Mucosa of stomach (tissue), 1 donor: ENCODE results near the gene PCDHGB4.

Experiments
- H3K27me3 ChIP-seq: one replicate; pipeline ENCODE4 v1.7.0; 2013; ENCODE audit warnings: mild to moderate bottlenecking, low read length; ENCODE audit not compliant: control insufficient read depth, insufficient read depth
- H3K36me3 ChIP-seq: one replicate; pipeline ENCODE4 v1.7.0; 2013; ENCODE audit warnings: low read length; ENCODE audit not compliant: control insufficient read depth, insufficient read depth
- H3K4me1 ChIP-seq: one replicate; pipeline ENCODE4 v1.7.0; 2013; ENCODE audit warnings: mild to moderate bottlenecking, low read length; ENCODE audit not compliant: control insufficient read depth, insufficient read depth
- H3K4me3 ChIP-seq: one replicate; pipeline ENCODE4 v1.7.0; 2013; ENCODE audit warnings: low read length
- H3K9ac ChIP-seq: one replicate; pipeline ENCODE4 v1.7.0; 2013; ENCODE audit warnings: mild to moderate bottlenecking, low read length, moderate library complexity
- H3K9me3 ChIP-seq: one replicate; pipeline ENCODE4 v1.7.0; 2013; ENCODE audit warnings: mild to moderate bottlenecking, low read length, moderate library complexity; ENCODE audit not compliant: control insufficient read depth
- donor health status: Pancreatic carcinoma.

PCDHGB4 gene

DNA sequence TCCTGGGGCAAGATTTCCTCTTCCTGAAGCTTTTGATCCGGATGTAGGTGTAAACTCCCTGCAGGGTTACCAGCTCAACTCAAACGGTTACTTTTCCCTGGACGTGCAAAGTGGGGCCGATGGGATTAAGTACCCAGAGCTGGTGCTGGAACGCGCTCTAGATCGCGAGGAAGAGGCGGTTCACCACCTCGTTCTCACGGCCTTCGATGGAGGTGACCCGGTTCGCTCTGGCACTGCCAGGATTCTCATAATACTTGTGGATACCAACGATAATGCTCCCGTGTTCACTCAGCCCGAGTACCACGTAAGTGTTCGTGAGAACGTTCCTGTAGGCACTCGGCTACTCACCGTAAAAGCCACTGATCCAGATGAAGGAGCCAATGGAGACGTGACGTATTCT is 31.9 kb upstream of the PCDHGB4 start:
- no peak overlapping the region for H3K9ac ChIP-seq
- H3K9me3 ChIP-seq: peaks cover 16% of the 10 kb centered on the region
- H3K27me3 ChIP-seq: peaks cover 7% of the 10 kb centered on the region
- no peaks in the 10 kb centered on the region for H3K36me3 ChIP-seq
- H3K4me1 ChIP-seq: no peaks in the 10 kb centered on the region
- H3K4me3 ChIP-seq: no peak overlapping the region

DNA sequence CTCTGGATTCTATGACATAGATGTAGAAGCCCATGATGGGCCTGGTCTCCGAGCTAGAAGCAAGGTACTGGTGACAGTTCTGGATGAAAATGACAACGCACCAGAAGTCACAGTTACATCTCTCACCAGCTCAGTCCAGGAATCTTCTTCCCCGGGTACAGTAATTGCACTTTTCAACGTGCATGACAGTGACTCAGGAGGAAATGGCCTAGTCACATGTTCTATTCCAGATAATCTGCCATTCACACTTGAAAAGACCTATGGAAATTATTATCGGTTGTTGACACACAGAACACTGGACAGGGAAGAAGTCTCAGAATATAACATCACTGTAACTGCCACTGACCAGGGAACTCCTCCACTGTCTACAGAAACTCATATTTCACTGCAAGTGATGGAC is 31.4 kb upstream of the PCDHGB4 start:
- peaks cover 18% of the 10 kb centered on the region for H3K9me3 ChIP-seq
- H3K36me3 ChIP-seq: no peaks in the 10 kb centered on the region
- no peak overlapping the region for H3K9ac ChIP-seq
- no peaks in the 10 kb centered on the region for H3K4me1 ChIP-seq
- peaks cover 4% of the 10 kb centered on the region for H3K27me3 ChIP-seq
- H3K4me3 ChIP-seq: no peak overlapping the region

DNA sequence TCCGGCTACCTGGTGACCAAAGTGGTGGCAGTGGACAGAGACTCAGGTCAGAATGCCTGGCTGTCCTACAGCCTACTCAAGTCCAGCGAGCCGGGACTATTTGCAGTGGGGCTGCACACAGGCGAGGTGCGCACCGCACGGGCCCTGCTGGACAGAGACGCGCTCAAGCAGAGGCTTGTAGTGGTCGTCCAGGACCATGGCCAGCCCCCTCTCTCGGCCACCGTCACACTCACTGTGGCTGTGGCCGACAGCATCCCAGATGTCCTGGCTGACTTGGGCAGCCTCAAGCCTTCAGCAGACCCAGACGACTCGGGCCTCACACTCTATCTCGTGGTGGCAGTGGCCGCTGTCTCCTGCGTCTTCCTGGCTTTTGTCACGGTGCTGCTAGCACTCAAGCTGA is 30.5 kb upstream of the PCDHGB4 start:
- Histone ChIP-seq H3K27me3 (peaks cover 8% of the 10 kb centered on the region), H3K4me3 (no peak overlapping the region), H3K36me3 (no peaks in the 10 kb centered on the region), H3K9ac (no peak overlapping the region), H3K9me3 (peaks cover 18% of the 10 kb centered on the region), H3K4me1 (no peaks in the 10 kb centered on the region)

DNA sequence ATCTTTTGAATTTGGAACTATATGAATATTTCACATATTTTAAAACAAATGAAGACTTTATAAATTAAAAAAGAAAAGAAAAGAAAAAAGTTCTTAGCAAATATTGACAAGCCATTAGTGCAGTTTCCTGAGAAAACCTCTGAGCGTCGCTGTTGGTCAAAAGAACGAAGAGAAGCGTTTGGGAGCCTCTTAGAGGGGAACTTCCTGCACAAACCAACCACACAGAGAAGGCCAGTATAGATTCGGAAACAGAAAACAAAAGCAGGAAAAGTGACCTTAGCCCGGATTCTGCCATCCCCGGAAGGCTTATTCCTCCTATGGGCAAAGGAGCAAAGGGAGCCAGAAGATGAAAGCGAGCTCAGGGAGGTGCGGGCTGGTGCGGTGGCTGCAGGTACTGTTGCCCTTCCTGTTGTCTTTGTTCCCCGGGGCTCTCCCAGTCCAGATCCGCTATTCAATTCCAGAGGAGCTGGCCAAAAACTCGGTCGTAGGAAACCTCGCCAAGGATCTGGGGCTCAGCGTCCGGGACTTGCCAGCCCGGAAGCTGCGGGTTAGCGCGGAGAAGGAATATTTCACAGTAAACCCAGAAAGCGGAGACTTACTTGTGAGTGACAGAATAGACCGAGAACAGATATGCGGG is 27.6 kb upstream of the PCDHGB4 start, which contains the start of gene PCDHGB2:
Gene PCDHGB2, plus strand, starts transcription at position 205 of the 637 bp plus-strand sequence. Its CDS starts 142 bp downstream, at position 347.
- Histone ChIP-seq H3K36me3 (no peaks in the 10 kb centered on the region), H3K4me3 (no peak within 1 kb of the TSS), H3K27me3 (peaks cover 21% of the 10 kb centered on the region), H3K9me3 (peaks cover 17% of the 10 kb centered on the region), H3K9ac (no peak within 1 kb of the TSS), H3K4me1 (no peaks in the 10 kb centered on the region)

DNA sequence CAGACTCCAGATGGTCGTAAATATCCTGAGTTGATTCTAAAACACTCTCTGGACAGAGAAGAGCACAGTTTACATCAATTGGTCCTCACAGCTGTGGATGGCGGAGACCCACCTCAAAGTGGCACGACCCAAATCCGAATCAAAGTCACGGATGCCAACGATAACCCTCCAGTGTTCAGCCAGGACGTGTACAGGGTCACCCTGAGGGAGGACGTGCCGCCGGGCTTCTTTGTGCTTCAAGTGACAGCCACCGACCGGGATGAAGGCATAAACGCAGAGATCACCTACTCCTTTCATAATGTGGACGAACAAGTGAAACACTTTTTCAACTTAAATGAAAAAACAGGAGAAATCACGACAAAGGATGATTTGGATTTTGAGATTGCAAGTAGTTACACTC is 26.8 kb upstream of the PCDHGB4 start:
- Histone ChIP-seq H3K4me3 (no peak overlapping the region), H3K4me1 (no peaks in the 10 kb centered on the region), H3K36me3 (no peaks in the 10 kb centered on the region), H3K27me3 (peaks cover 27% of the 10 kb centered on the region), H3K9ac (no peak overlapping the region), H3K9me3 (peaks cover 25% of the 10 kb centered on the region)

DNA sequence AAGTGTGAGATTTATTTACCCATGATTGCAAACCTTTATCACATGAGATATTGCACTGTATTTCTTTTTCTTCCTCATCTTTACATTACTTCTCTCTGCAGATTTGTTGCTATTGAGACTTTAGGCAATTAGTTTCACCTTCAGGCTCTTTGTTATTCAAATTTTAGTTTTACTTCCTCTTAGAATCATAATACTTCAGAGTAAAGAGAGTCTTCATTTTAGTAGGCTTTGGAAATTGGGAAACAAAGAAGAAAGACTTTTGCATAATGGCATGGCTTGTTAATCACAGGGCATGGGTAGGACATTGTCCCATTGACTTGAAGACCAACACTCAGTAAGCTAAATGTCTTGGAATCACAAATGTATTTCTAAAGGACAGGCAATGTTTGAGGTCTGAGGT is 24.8 kb upstream of the PCDHGB4 start:
- Histone ChIP-seq H3K4me3 (no peak overlapping the region), H3K27me3 (peaks cover 36% of the 10 kb centered on the region), H3K9me3 (peaks cover 27% of the 10 kb centered on the region), H3K36me3 (no peaks in the 10 kb centered on the region), H3K4me1 (no peaks in the 10 kb centered on the region), H3K9ac (no peak overlapping the region)

DNA sequence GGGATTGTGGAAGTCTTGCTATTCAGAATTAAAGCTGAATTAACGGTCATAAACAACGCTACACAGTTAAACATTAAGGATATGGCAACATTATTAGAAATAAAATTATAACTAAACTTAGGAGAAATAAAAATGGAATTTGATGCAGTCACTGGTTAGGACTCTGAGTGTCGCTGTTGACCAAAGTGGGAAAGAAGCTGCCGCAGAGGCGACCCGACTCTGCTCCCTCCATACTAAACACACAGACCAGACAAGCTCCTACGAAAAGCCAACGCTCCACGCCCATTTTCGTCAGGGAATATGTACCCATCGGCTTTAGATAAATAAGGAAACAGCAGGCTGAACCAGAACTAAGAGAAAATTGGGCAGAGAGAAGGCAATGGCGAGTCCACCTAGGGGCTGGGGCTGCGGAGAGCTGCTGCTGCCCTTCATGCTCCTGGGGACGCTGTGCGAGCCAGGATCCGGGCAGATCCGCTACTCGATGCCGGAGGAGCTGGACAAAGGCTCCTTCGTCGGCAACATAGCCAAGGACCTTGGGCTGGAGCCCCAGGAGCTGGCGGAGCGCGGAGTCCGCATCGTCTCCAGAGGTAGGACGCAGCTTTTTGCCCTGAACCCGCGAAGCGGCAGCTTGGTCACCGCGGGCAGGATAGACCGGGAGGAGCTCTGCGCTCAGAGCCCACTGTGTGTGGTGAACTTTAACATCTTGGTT is 23.4 kb upstream of the PCDHGB4 start, which contains the start of gene PCDHGA5:
Gene PCDHGA5, plus strand, starts transcription at position 211 of the 709 bp plus-strand sequence. Its CDS starts 169 bp downstream, at position 380.
- Histone ChIP-seq H3K4me1 (no peaks in the 10 kb centered on the region), H3K36me3 (no peaks in the 10 kb centered on the region), H3K9me3 (peaks cover 27% of the 10 kb centered on the region), H3K4me3 (no peak within 1 kb of the TSS), H3K9ac (no peak within 1 kb of the TSS), H3K27me3 (peaks cover 36% of the 10 kb centered on the region)

DNA sequence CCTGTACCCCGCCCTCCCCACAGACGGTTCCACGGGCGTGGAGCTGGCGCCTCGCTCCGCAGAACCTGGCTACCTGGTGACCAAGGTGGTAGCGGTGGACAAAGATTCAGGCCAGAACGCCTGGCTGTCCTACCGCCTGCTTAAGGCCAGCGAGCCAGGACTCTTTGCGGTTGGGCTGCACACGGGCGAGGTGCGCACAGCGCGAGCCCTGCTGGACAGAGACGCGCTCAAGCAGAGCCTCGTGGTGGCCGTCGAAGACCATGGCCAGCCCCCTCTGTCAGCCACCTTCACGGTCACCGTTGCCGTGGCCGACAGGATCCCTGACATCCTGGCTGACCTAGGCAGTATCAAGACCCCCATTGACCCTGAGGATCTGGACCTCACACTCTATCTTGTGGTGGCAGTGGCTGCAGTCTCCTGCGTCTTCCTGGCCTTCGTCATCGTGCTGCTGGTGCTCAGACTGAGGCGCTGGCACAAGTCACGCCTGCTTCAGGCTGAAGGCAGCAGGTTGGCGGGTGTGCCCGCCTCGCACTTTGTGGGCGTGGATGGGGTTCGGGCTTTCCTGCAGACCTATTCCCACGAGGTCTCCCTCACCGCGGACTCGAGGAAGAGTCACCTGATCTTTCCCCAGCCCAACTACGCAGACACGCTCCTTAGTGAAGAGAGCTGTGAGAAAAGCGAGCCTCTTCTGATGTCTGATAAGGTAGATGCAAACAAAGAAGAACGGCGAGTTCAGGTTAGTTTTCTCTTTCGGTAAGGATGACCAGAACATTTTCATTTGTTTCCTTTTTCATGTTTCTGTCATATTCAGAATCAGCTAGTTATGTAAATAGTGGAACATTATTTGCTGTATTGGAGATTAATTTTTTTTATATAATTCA is 21.2 kb upstream of the PCDHGB4 start:
- H3K36me3 ChIP-seq: no peaks in the 10 kb centered on the region
- peaks cover 26% of the 10 kb centered on the region for H3K9me3 ChIP-seq
- H3K27me3 ChIP-seq: peaks cover 44% of the 10 kb centered on the region
- H3K4me3 ChIP-seq: no peak overlapping the region
- H3K4me1 ChIP-seq: no peaks in the 10 kb centered on the region
- no peak overlapping the region for H3K9ac ChIP-seq

DNA sequence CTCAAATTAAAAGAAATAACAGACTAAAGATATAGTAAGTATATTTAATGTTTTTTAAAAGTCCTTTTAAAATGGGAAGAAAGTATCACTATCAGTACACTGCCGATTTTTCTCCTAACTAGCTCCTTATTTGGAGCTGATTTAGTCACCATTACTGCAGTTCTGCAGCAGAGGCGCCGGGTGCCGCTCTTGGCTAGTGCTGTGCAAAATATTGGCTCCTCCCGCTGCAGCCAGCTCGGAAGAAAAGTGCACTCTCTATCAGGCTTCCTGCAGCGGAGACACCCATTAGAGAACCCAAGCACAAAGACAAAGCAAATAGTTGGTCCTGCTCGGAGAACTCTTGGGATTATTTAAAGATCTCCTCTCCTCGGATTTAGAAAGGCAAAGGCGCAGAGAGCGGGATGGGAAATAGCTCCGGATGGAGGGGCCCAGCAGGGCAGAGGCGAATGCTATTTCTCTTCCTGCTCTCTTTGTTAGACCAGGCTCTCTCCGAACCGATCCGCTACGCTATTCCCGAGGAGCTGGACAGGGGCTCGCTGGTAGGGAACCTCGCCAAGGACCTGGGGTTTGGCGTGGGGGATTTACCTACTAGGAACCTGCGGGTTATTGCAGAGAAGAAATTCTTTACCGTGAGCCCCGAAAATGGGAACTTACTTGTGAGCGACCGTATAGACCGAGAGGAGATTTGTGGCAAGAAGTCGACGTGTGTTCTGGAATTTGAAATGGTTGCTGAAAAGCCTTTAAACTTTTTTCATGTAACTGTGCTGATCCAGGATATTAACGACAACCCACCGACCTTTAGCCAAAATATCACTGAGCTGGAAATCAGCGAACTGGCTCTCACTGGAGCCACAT is 17.3 kb upstream of the PCDHGB4 start, which contains the start of gene PCDHGB3:
Gene PCDHGB3, plus strand, starts transcription at position 249 of the 855 bp plus-strand sequence. Its CDS starts 153 bp downstream, at position 402.
- Histone ChIP-seq H3K9me3 (peaks cover 25% of the 10 kb centered on the region), H3K9ac (no peak within 1 kb of the TSS), H3K36me3 (no peaks in the 10 kb centered on the region), H3K4me3 (no peak within 1 kb of the TSS), H3K27me3 (peaks cover 37% of the 10 kb centered on the region), H3K4me1 (no peaks in the 10 kb centered on the region)

DNA sequence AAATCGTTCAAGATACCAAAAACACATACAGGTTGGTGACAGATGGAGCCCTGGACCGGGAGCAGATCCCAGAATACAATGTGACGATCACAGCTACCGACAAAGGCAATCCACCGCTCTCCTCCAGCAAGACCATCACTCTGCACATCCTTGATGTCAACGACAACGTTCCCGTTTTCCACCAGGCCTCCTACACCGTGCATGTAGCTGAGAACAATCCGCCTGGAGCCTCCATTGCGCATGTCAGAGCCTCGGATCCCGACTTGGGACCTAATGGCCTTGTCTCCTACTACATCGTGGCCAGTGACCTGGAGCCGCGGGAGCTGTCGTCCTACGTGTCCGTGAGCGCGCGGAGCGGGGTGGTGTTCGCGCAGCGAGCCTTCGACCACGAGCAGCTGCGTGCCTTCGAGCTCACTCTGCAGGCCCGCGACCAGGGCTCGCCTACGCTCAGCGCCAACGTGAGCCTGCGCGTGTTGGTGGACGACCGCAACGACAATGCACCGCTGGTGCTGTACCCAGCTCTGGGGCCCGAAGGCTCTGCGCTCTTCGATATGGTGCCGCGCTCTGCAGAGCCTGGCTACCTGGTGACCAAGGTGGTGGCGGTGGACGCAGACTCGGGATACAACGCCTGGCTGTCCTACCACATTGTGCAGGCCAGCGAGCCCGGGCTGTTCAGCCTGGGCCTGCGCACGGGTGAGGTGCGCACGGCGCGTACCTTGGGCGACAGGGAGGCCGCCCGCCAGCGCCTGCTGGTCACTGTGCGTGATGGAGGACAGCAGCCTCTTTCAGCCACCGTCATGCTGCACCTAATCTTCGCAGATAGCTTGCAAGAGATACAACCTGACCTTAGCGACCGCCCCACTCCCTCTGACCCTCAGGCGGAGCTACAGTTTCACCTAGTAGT is 15.7 kb upstream of the PCDHGB4 start:
- no peak overlapping the region for H3K9ac ChIP-seq
- no peak overlapping the region for H3K4me3 ChIP-seq
- H3K4me1 ChIP-seq: no peaks in the 10 kb centered on the region
- H3K27me3 ChIP-seq: peaks cover 24% of the 10 kb centered on the region
- H3K9me3 ChIP-seq: peaks cover 18% of the 10 kb centered on the region
- no peaks in the 10 kb centered on the region for H3K36me3 ChIP-seq
